HepG2 (cell line): ENCODE data around the gene N4BP2L1. TPM values are rescaled to one million over a fixed set of nuclear protein-coding genes. Genes with fewer than 3 reads are reported as not detected.
A peak's percentile ranks its signal among the peaks of the same experiment; 100 is the strongest.

Experiments used
- ATAC-seq: fragments of 200-7000 bp; cut with Tn5 transposase; 3 replicates; pipeline ENCODE4 v1.9.1; 2020; ENCODE audit warnings: mild to moderate bottlenecking, moderate library complexity
- BruUV-seq: library from RNA; stranded (reverse); fragments of 400-500 nt; replicated peaks from 2 replicates; lab custom pipeline; 2021; lab: Mats Ljungman, UMichigan
- CTCF ChIA-PET: fragments of 300-600 bp; formaldehyde crosslinking; extraction: SDS; loops from one replicate; lab custom pipeline; 2021; ENCODE audit warnings: low total read pairs, inconsistent platforms, low intra/inter-chr PET ratio; lab: Yijun Ruan, JAX
- POLR2A ChIA-PET: fragments of 350-600 bp; sonication (Branson Sonifier 250); formaldehyde crosslinking; loops from one replicate; lab custom pipeline; 2020; ENCODE audit warnings: antibody characterized with exemption, inconsistent platforms; lab: Yijun Ruan, JAX
- DNase-seq: peaks from one replicate; pipeline ENCODE4 v3.0.0-alpha.2; 2015; ENCODE audit warnings: low spot score
- FAIRE-seq: peaks from 3 replicates; lab custom pipeline; 2011; peaks lifted over from hg19 to GRCh38; lab: Jason Lieb, UNC
- H2AFZ ChIP-seq: one replicate; pipeline ENCODE4 v1.6.1; 2011; ENCODE audit warnings: low read length, inconsistent platforms
- H3K27ac ChIP-seq: fragments of 300-600 bp; 3 replicates; pipeline ENCODE4 v1.8.0; 2011; ENCODE audit warnings: mixed run types, mild to moderate bottlenecking, mixed read lengths, low read length, inconsistent platforms; ENCODE audit not compliant: insufficient read depth; ENCODE audit errors: extremely low read length
- H3K27me3 ChIP-seq, 2 experiments: fragments of 200-600 bp in 1 of 2; 2 replicates in 1 of 2; 3 replicates in 1 of 2; pipeline versions ENCODE4 v1.6.0 to v1.8.0; 2011; ENCODE audit warnings: low read length in 2 of 2, mild to moderate bottlenecking in 2 of 2, moderate library complexity in 2 of 2, inconsistent platforms in 1 of 2; ENCODE audit not compliant: insufficient read depth in 2 of 2, control insufficient read depth in 1 of 2
- H3K36me3 ChIP-seq, 2 experiments: fragments of 200-600 bp in 1 of 2; replicated peaks in 1 of 2; 2 replicates in 1 of 2; 3 replicates in 1 of 2; pipeline versions ENCODE4 v1.5.1 to v1.8.0; 2011; ENCODE audit warnings: low read length in 2 of 2, inconsistent platforms in 1 of 2; ENCODE audit not compliant: insufficient read depth in 2 of 2, control insufficient read depth in 1 of 2
- H3K4me1 ChIP-seq: 2 replicates; pipeline ENCODE4 v1.5.1; 2012; ENCODE audit warnings: low read length, inconsistent platforms; ENCODE audit not compliant: insufficient read depth
- H3K4me2 ChIP-seq: 2 replicates; pipeline ENCODE4 v1.6.0; 2011; ENCODE audit warnings: low read depth, low read length, inconsistent platforms
- H3K4me3 ChIP-seq, 3 experiments: fragments of 200-600 bp in 1 of 3; sonication (generic), shearing (Covaris generic) in 1 of 3; replicated peaks in 1 of 3; 2 replicates each; pipeline ENCODE4 v1.5.1; 2011 to 2016; ENCODE audit warnings: low read length in 3 of 3, inconsistent platforms in 2 of 3, low read depth in 2 of 3, mild to moderate bottlenecking in 2 of 3, control low read depth in 1 of 3, mixed read lengths in 1 of 3; ENCODE audit not compliant: insufficient read depth in 1 of 3
- H3K79me2 ChIP-seq: one replicate; pipeline ENCODE4 v1.6.1; 2011; ENCODE audit warnings: low read length, inconsistent platforms; ENCODE audit not compliant: insufficient read depth
- H3K9ac ChIP-seq: 2 replicates; pipeline ENCODE4 v1.6.0; 2011; ENCODE audit warnings: mild to moderate bottlenecking, low read depth, low read length, inconsistent platforms; ENCODE audit not compliant: insufficient read depth
- H3K9me3 ChIP-seq: 2 replicates; pipeline ENCODE4 v1.5.1; 2012; ENCODE audit warnings: mild to moderate bottlenecking, low read length
- H4K20me1 ChIP-seq: 2 replicates; pipeline ENCODE4 v1.6.0; 2011; ENCODE audit warnings: inconsistent platforms, mild to moderate bottlenecking, low read length, moderate library complexity; ENCODE audit not compliant: insufficient read depth
- CEBPG ChIP-seq: IDR thresholded peaks from 2 replicates; pipeline ENCODE4 v1.6.1; 2016
- MED8 ChIP-seq: sonication (generic); formaldehyde crosslinking; IDR thresholded peaks from 2 replicates; pipeline ENCODE4 v1.8.1; 2023; ENCODE audit warnings: mild to moderate bottlenecking, missing genetic modification reagents; ENCODE audit not compliant: insufficient replicate concordance
- NR3C1 ChIP-seq: sonication (generic); formaldehyde crosslinking; IDR thresholded peaks from 2 replicates; pipeline ENCODE4 v1.4.0; 2020; ENCODE audit warnings: missing genetic modification reagents
- WGBS: methylation state at CpG from one replicate; pipeline ENCODE4 v1.1.6; 2017; ENCODE audit warnings: low lambda C conversion rate; 5-methylcytosine and 5-hydroxymethylcytosine counted together
- in situ Hi-C: cut with HindIII; loops from 2 replicates; pipeline ENCODE4 v1.10.0; 2017; ENCODE audit warnings: low pct_unique_long_range_greater_than_20kb; ENCODE audit not compliant: extremely low pct_ligation_motif_present
- intact Hi-C: fragments of 100-400 bp; cut with micrococcal nuclease; formaldehyde crosslinking; loops from one replicate; pipeline ENCODE4 v1.10.0; 2022; ENCODE audit not compliant: unreplicated experiment
- polyA plus RNA-seq, 8 experiments: library from polyadenylated mRNA; depleted of rRNA in 3 of 8; stranded (reverse) in 7 of 8; unstranded in 1 of 8; fragments of >200 nt; fragmentation: Illumina TruSeq in 4 of 8; extraction: Trizol in 4 of 8; gene quantifications; 2 replicates each; pipeline versions ENCODE4 v1.2.1 to v1.2.3, GENCODE V29; 2011 to 2016; ENCODE audit warnings: low read depth in 4 of 8, missing spikeins in 1 of 8, mixed read lengths in 1 of 8; ENCODE audit not compliant: insufficient read depth in 1 of 8
- total RNA-seq, 5 experiments: library from RNA; depleted of rRNA; stranded (reverse); fragments of >200 nt; fragmentation: Illumina TruSeq; extraction: Trizol; gene quantifications; 2 replicates each; pipeline ENCODE4 v1.2.3, GENCODE V29; 2016; ENCODE audit warnings: low read depth in 1 of 5
- TF ChIP-seq, protein P1 (sequence below): sonication (generic); formaldehyde crosslinking; IDR thresholded peaks from 2 replicates; pipeline ENCODE4 v1.8.0; 2022; ENCODE audit warnings: low read depth, missing genetic modification reagents
- TF ChIP-seq, protein P2 (sequence below): sonication (generic); formaldehyde crosslinking; IDR thresholded peaks from 2 replicates; pipeline ENCODE4 v1.5.1; 2020; ENCODE audit warnings: mild to moderate bottlenecking, missing genetic modification reagents, moderate library complexity

The N4BP2L1 gene
- total and polyA plus RNA-seq, 2 of the 13 experiments (the other 11 are each of a cell fraction or from before 2014, with no cell fraction given), result 13.2 to 34.5 TPM

DNA sequence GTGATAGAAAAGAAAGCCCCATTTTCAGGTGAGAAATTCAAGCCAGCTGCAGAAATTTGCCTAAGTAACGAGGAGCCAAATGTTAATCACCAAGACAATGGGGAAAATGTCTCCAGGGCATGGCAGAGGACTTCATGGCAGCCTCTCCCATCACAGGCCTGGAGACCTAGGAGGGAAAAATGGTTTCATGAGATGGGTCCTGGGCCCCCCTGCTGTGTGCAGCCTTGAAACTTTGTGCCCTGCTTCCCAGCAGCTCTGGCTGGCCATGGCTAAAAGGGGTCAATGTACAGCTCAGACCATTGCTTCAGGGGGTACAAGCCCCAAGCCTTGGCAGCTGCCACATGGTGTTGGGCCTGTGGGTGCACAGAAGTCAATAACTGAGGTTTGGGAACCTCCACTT, 9.9 kb downstream of the N4BP2L1 start:
- ATAC-seq, result peak; percentile 51

More for the DNA sequence above, 9.9 kb downstream of the N4BP2L1 start:
- Histone ChIP-seq H3K36me3 (peaks cover 1 to 11% of the 10 kb centered on the region in 2 experiments), H3K79me2 (peaks cover 10% of the 10 kb centered on the region), H3K4me3 (no peak overlapping the region), H3K27me3 (no peaks in the 10 kb centered on the region), H3K9me3 (peaks cover 8% of the 10 kb centered on the region), H2AFZ (no peak overlapping the region), H3K27ac (no peak overlapping the region), H3K4me2 (no peak overlapping the region), H4K20me1 (peaks cover 3% of the 10 kb centered on the region; the same call in 1 of the 2 replicates), H3K4me1 (peaks cover 25% of the 10 kb centered on the region), H3K9ac (no peak overlapping the region)
- no peak for FAIRE-seq
- no TSS peak for BruUV-seq
- in situ Hi-C loops, result no loop called here
- POLR2A ChIA-PET, result interaction anchor here (1.9 kb wide), 1 partner anchor 10 kb away, joined by 5 read pairs; the partner anchor contains the start of gene N4BP2L1
- 85% methylated on average over 1 of the region's 1 CpG for WGBS
- intact Hi-C loops, result no loop called here
- TF ChIP-seq CEBPG (CRISPR knock-in tag), result no peak
- TF ChIP-seq, protein P1, sequence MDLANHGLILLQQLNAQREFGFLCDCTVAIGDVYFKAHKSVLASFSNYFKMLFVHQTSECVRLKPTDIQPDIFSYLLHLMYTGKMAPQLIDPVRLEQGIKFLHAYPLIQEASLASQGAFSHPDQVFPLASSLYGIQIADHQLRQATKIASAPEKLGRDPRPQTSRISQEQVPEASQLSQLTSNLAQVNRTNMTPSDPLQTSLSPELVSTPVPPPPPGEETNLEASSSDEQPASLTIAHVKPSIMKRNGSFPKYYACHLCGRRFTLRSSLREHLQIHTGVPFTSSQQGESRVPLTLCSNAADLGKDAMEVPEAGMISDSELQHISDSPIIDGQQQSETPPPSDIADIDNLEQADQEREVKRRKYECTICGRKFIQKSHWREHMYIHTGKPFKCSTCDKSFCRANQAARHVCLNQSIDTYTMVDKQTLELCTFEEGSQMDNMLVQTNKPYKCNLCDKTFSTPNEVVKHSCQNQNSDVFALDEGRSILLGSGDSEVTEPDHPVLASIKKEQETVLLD (CRISPR knock-in tag), result no peak
- TF ChIP-seq NR3C1 (CRISPR knock-in tag), result no peak
- TF ChIP-seq, protein P2, sequence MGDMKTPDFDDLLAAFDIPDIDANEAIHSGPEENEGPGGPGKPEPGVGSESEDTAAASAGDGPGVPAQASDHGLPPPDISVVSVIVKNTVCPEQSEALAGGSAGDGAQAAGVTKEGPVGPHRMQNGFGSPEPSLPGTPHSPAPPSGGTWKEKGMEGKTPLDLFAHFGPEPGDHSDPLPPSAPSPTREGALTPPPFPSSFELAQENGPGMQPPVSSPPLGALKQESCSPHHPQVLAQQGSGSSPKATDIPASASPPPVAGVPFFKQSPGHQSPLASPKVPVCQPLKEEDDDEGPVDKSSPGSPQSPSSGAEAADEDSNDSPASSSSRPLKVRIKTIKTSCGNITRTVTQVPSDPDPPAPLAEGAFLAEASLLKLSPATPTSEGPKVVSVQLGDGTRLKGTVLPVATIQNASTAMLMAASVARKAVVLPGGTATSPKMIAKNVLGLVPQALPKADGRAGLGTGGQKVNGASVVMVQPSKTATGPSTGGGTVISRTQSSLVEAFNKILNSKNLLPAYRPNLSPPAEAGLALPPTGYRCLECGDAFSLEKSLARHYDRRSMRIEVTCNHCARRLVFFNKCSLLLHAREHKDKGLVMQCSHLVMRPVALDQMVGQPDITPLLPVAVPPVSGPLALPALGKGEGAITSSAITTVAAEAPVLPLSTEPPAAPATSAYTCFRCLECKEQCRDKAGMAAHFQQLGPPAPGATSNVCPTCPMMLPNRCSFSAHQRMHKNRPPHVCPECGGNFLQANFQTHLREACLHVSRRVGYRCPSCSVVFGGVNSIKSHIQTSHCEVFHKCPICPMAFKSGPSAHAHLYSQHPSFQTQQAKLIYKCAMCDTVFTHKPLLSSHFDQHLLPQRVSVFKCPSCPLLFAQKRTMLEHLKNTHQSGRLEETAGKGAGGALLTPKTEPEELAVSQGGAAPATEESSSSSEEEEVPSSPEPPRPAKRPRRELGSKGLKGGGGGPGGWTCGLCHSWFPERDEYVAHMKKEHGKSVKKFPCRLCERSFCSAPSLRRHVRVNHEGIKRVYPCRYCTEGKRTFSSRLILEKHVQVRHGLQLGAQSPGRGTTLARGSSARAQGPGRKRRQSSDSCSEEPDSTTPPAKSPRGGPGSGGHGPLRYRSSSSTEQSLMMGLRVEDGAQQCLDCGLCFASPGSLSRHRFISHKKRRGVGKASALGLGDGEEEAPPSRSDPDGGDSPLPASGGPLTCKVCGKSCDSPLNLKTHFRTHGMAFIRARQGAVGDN (CRISPR knock-in tag), result 0 out of 2 replicates have a peak, but pooled peaks have one; percentile 23
- TF ChIP-seq MED8 (CRISPR knock-in tag), result no peak
- no peak for DNase-seq
- CTCF ChIA-PET, result no interaction called here
